Activated CD4-positive, alpha-beta T cell treated with anti-CD3 and anti-CD28 coated beads, Interleukin-2, amount 10 ng/mL, durations not matched to agents 7 days and 5 days (primary cell): ENCODE data around the gene PCYT2. TPM values are rescaled to one million over a fixed set of nuclear protein-coding genes. Genes with fewer than 3 reads are reported as not detected.

Experiments used
- CTCF ChIA-PET: fragments of 350-600 bp; sonication (Branson Sonifier 250); formaldehyde crosslinking; loops from one replicate; lab custom pipeline; 2021; ENCODE audit warnings: antibody characterized with exemption; lab: Charles Lee
- POLR2A ChIA-PET: fragments of 350-600 bp; sonication (Branson Sonifier 250); formaldehyde crosslinking; loops from one replicate; lab custom pipeline; 2021; ENCODE audit warnings: antibody characterized with exemption; lab: Charles Lee
- DNase-seq: peaks from one replicate; pipeline ENCODE4 v3.0.0-alpha.2; 2020
- H3K27ac Mint-ChIP-seq: one replicate; pipeline ENCODE4 v1.8.0; 2021; ENCODE audit warnings: mild to moderate bottlenecking, moderate library complexity, mixed read lengths
- H3K27me3 Mint-ChIP-seq: one replicate; pipeline ENCODE4 v1.8.0; 2021; ENCODE audit warnings: mixed read lengths
- H3K36me3 Mint-ChIP-seq: one replicate; pipeline ENCODE4 v1.8.0; 2021; ENCODE audit warnings: low read depth, mixed read lengths
- H3K4me1 Mint-ChIP-seq: one replicate; pipeline ENCODE4 v1.8.0; 2021; ENCODE audit warnings: mixed read lengths
- H3K4me3 Mint-ChIP-seq: one replicate; pipeline ENCODE4 v1.8.0; 2021; ENCODE audit warnings: mild to moderate bottlenecking, moderate library complexity, mixed read lengths
- H3K9me3 Mint-ChIP-seq: one replicate; pipeline ENCODE4 v1.8.0; 2021; ENCODE audit warnings: mixed read lengths
- total RNA-seq, 2 experiments: library from RNA; stranded (reverse); gene quantifications; one replicate each; pipeline ENCODE4 v1.2.3, GENCODE V29; 2021

The PCYT2 gene
- total RNA-seq, 2 experiments from 2014 or later = 37.6 to 39.0 TPM

DNA sequence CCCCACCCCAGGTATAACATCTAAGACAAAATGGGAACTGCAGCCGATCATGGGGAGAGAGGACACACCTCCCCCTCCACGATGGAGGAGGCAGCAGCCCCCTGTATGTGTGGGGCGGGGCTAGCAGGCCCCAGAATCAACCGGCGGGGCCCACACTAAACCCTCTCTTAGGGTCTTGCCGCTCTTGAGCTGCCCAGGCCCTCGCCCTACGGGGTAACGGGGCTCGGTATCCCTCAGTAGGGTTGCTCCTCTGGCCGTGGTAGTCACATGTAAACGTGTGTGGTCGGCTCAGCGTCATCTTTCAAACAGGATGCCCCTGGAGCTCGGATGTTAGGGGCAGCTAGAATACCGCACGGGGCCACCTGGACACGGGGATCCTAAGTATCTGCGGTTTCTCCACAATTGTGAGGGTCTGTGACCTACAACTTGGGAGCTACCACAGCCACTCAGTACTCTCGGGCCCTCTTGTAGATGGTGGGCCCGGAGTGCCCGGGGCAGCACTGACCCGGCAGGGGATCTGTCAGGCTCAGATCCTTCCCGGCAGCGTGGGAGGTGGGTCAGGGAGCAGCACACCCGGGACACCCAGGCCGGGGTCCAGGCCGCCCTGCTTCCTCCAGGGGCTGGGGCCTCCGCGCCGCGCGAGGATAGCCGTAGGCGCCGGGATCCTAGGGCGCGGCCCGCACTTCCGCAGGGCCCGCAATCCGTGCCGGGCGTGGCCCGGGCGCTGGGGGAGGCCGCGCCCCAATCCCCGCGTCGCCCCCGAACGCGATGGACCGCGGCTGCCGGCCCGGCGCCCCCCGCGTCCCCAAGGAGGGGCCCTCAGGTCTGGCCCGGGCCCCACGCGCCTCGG, 40.8 kb downstream of the PCYT2 start:
- peak; percentile 47 for DNase-seq
- ChIA-PET CTCF (interaction anchor here (0.8 to 2.7 kb wide), 8 partner anchors 9 to 352 kb away, joined by 3 to 11 read pairs (median 5); partner anchors contain the start of genes MAFG, MCRIP1, P4HB and PPP1R27), POLR2A (no interaction called here)
- H3K4me3 Mint-ChIP-seq = peak overlapping the region; percentile 90
- peaks cover 25% of the 10 kb centered on the region for H3K36me3 Mint-ChIP-seq
- peaks cover 48% of the 10 kb centered on the region for H3K4me1 Mint-ChIP-seq
- H3K27ac Mint-ChIP-seq = peak overlapping the region; percentile 95
- no peaks in the 10 kb centered on the region for H3K9me3 Mint-ChIP-seq
- no peaks in the 10 kb centered on the region for H3K27me3 Mint-ChIP-seq

DNA sequence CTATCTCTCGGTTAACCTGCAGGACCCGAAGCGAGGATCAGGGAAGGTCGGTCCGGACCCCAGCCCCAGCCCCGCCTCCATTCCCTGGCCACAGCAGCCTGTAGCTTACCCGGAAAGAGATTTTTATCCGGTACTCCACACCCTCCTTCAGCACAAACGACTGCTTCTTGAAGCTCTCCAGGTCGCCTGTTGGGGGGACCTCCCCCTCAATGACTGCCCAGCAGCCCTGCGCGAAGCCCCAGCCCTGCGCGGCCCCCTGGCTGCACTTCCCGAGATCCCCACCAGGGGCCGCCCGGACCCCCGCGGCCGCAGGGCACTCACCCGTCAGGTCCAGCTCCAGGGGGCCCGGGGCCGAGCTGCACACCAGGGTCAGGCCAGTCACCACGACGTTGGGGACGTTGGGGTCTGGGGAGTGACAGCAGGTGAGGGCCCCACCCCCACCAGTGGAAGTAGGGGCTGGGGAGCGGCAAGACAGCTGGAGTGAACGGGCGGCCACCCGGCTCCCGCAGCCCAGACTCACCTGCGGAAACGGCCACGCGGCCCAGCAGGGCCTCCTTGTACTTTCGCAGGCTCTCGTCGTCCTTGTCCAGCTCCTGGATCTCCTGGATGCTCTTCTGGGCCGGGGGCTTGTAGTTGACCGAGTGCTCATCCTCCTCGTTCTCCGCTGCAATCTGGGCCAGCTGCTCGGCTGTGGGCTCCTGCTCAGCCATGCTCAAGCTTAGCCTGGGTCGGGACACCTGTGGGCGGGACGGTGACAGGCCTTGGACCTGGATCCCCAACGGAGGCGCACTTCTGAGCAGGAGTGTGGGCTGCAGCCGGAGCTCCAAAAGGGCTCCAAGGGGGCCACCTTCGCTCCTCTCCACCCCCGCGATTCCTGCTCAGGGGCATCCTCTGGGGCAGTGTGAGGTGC, 41.7 kb downstream of the PCYT2 start:
- CTCF ChIA-PET = interaction anchor here (0.8 to 2.7 kb wide), 12 partner anchors 8 to 351 kb away, joined by 3 to 11 read pairs (median 4); partner anchors contain the start of genes MAFG, MCRIP1, P4HB and PPP1R27
- Mint-ChIP-seq H3K36me3 (peaks cover 25% of the 10 kb centered on the region), H3K4me3 (peak overlapping the region; percentile 90)

DNA sequence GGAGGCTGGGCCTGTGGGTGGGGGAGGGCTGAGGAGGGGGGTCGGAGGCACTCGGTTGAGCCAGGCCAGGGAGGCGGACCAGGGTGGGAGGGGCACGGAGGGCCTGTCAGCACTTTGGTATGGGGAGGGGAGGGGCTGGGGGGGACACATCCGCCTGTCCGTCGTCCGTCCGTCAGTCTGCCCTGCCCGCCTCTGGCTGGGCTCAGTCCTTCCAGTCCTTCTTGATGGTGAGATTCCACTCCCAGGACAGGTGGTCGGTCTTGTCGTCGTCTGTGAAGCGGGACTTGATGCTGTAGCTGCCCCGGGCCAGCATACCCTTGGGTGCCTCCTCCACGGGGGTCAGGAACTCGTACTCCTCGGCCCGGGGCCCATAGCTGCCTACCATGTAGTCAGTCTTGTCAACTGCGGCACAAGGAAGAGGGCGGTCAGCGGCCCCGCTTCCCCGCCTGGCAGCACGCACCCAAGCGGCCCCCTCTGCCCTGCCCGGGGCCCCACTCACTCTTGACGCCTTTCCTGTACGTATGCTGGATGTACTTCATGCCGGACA, 42.5 kb downstream of the PCYT2 start:
- Mint-ChIP-seq H3K36me3 (peaks cover 27% of the 10 kb centered on the region), H3K27ac (peak overlapping the region; percentile 78), H3K4me3 (peak overlapping the region; percentile 90), H3K27me3 (no peaks in the 10 kb centered on the region), H3K9me3 (no peaks in the 10 kb centered on the region), H3K4me1 (peaks cover 44% of the 10 kb centered on the region)
- CTCF ChIA-PET = interaction anchor here (1.0 to 2.7 kb wide), 9 partner anchors 8 to 350 kb away, joined by 3 to 11 read pairs (median 5); partner anchors contain the start of genes MCRIP1, P4HB and PPP1R27
- POLR2A ChIA-PET = no interaction called here
- DNase-seq = no peak

More for the DNA sequence above, 41.7 kb downstream of the PCYT2 start:
- POLR2A ChIA-PET = no interaction called here
- H3K9me3 Mint-ChIP-seq = no peaks in the 10 kb centered on the region
- H3K27me3 Mint-ChIP-seq = no peaks in the 10 kb centered on the region
- H3K4me1 Mint-ChIP-seq = peaks cover 47% of the 10 kb centered on the region
- no peak for DNase-seq
- peak overlapping the region; percentile 95 for H3K27ac Mint-ChIP-seq

GRCh38 chr17:81867991-81868673, 43.1 kb downstream of the PCYT2 start:
- POLR2A ChIA-PET = no interaction called here
- DNase-seq = no peak
- H3K4me1 Mint-ChIP-seq = peaks cover 48% of the 10 kb centered on the region
- CTCF ChIA-PET = interaction anchor here (1.7 kb wide), 1 partner anchor 29 kb away, joined by 3 read pairs; no protein-coding TSS in a partner anchor
- H3K4me3 Mint-ChIP-seq = peak overlapping the region; percentile 16
- no peaks in the 10 kb centered on the region for H3K27me3 Mint-ChIP-seq
- H3K27ac Mint-ChIP-seq = peak overlapping the region; percentile 36
- H3K9me3 Mint-ChIP-seq = no peaks in the 10 kb centered on the region
- peaks cover 33% of the 10 kb centered on the region for H3K36me3 Mint-ChIP-seq

DNA sequence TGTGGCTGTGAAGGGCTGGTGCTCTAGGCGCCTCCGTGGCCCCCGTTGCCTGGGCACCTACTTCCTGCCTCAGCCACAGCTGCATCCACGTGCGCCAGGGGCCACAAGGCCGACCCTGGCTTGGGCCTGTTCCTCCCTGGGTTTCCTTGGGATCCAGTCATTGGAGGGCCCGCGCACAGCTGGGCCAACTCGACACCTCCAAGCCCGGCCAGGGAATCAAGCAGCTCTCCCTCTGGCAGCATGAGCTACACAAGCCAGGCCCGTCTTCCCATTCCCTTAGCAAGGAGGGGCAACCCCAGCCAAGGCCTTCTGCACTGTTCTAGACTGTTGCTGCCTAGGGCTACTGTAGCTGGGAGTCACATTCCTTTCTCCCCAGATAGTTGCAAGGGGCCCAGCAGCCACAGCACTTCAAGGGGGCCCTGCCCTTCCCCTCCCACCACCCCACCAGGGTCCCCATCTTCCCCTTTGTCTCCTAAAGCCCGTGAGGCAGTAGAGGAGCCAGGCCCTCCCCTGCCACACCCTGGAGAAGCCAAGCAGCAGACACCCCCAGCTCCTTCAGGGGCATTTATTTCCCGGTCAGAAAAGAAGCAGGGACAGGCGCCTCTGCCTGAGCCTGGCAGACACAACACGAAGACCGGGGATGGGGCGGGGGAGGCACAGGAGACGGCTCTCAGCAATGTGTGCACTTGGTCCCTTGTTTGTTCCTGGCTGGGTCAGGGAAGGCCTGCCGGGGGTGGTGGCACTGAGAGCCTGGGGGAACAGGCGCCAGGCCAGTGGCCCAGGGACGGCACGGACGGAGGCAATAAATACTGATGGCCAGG, 43.8 kb downstream of the PCYT2 start:
- H3K4me3 Mint-ChIP-seq = peak overlapping the region; percentile 10
- CTCF ChIA-PET = interaction anchor here (0.5 kb wide), 1 partner anchor 13 kb away, joined by 4 read pairs; no protein-coding TSS in a partner anchor
- POLR2A ChIA-PET = no interaction called here
- H3K4me1 Mint-ChIP-seq = peaks cover 48% of the 10 kb centered on the region
- H3K9me3 Mint-ChIP-seq = no peaks in the 10 kb centered on the region
- no peaks in the 10 kb centered on the region for H3K27me3 Mint-ChIP-seq
- DNase-seq = no peak
- H3K27ac Mint-ChIP-seq = peak overlapping the region; percentile 74
- peaks cover 35% of the 10 kb centered on the region for H3K36me3 Mint-ChIP-seq

DNA sequence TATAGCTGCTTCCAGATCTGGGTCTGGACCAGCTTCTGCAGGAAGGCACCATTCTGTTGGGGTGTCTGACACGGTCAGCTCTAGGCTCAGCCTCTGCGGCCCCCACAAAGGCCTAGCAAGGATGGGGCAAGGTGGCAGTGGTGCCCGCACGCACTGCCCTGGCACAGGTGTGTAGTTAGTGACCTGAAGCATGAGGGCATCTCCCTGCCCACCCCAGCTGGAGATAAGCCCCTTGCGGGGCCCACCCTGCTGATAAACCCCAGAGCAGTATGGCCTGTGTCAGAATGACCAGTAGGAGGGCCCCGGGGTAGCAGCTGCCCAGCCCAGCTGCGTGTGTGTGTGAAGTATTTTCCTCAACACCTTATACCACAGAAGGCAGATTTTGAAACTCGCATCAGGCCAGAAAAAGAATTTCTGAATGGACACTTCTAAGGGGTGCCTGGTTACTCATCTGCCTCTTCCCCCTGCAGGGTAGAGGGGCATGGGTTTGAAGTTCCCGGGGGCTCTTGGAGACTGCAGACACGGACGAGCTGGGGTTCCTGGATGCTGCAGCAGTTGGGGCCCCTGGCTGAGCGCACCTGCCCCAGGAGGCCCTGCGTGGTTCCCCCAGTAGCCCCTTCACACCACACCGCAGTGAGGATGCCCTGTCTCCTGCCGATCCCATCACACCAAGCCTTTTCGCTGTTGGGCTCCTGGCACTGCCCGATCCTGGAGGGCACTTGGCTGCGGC, 44.6 kb downstream of the PCYT2 start:
- Mint-ChIP-seq H3K4me3 (no peak overlapping the region), H3K27ac (peak overlapping the region; percentile 74), H3K27me3 (no peaks in the 10 kb centered on the region), H3K4me1 (peaks cover 44% of the 10 kb centered on the region), H3K36me3 (peaks cover 35% of the 10 kb centered on the region), H3K9me3 (no peaks in the 10 kb centered on the region)
- CTCF ChIA-PET = interaction anchor here (0.8 to 1.4 kb wide), 3 partner anchors 30 to 350 kb away, joined by 3 read pairs; no protein-coding TSS in a partner anchor
- DNase-seq = no peak
- POLR2A ChIA-PET = no interaction called here

GRCh38 chr17:81865733-81866439, 45.3 kb downstream of the PCYT2 start:
- H3K36me3 Mint-ChIP-seq = peaks cover 35% of the 10 kb centered on the region
- DNase-seq = no peak
- H3K4me3 Mint-ChIP-seq = no peak overlapping the region
- CTCF ChIA-PET = interaction anchor here (0.8 to 1.4 kb wide), 3 partner anchors 29 to 350 kb away, joined by 3 read pairs; no protein-coding TSS in a partner anchor
- H3K4me1 Mint-ChIP-seq = peaks cover 47% of the 10 kb centered on the region
- peak overlapping the region; percentile 60 for H3K27ac Mint-ChIP-seq
- POLR2A ChIA-PET = no interaction called here
- H3K9me3 Mint-ChIP-seq = no peaks in the 10 kb centered on the region
- H3K27me3 Mint-ChIP-seq = no peaks in the 10 kb centered on the region

DNA sequence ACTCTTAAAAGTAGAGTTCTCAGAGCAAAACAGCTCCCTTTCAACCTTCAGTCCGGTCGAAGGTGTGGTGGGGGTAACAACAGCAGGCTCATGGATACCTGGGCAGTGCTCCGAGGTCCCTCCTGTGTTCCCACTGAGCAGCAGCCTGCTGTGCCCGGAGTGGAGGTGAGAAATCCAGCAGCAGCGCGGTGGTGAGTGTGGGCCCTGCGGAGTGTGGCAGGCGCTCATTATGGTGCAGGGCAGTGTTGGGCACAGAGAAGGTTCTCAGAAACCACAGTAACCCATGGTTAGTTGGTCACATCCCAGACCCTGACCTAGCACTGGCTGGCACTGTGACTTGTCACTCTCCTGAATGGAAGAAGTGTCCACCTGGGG, 45.9 kb downstream of the PCYT2 start:
- peaks cover 35% of the 10 kb centered on the region for H3K36me3 Mint-ChIP-seq
- H3K4me1 Mint-ChIP-seq = peaks cover 47% of the 10 kb centered on the region
- DNase-seq = no peak
- ChIA-PET POLR2A (no interaction called here), CTCF (interaction anchor here (1.4 kb wide), 1 partner anchor 94 kb away, joined by 3 read pairs; no protein-coding TSS in a partner anchor)
- H3K9me3 Mint-ChIP-seq = no peaks in the 10 kb centered on the region
- no peaks in the 10 kb centered on the region for H3K27me3 Mint-ChIP-seq
- H3K27ac Mint-ChIP-seq = peak overlapping the region; percentile 60
- no peak overlapping the region for H3K4me3 Mint-ChIP-seq

GRCh38 chr17:81863833-81864768, 47.1 kb downstream of the PCYT2 start:
- no peak for DNase-seq
- POLR2A ChIA-PET = no interaction called here
- no peaks in the 10 kb centered on the region for H3K9me3 Mint-ChIP-seq
- no peaks in the 10 kb centered on the region for H3K27me3 Mint-ChIP-seq
- no peak overlapping the region for H3K4me3 Mint-ChIP-seq
- H3K27ac Mint-ChIP-seq = peak overlapping the region; percentile 81
- CTCF ChIA-PET = interaction anchor here (0.9 kb wide), 1 partner anchor 95 kb away, joined by 3 read pairs; no protein-coding TSS in a partner anchor
- peaks cover 30% of the 10 kb centered on the region for H3K36me3 Mint-ChIP-seq
- H3K4me1 Mint-ChIP-seq = peaks cover 44% of the 10 kb centered on the region
